ENCODE measurements around the gene FAM117B. TPM values are rescaled to one million over a fixed set of nuclear protein-coding genes. Genes with fewer than 3 reads are reported as not detected.

FAM117B gene
- total RNA-seq, 4 donors from 2014 or later: 6.7 to 15.6 (median 9.4) TPM

GRCh38 chr2:202736826-202737225 lies 102.1 kb downstream of the FAM117B start:
- Histone ChIP-seq H3K4me1 (no peaks in the 10 kb centered on the region), H3K27ac (no peak overlapping the region), H3K4me3 (no peak overlapping the region), H3K9me3 (peaks cover 0 to 17% (median 8%) of the 10 kb centered on the region in 3 donors), H3K27me3 (no peaks in the 10 kb centered on the region), H3K36me3 (peaks cover 0 to 23% (median 0%) of the 10 kb centered on the region in 3 donors)
- TF ChIP-seq POLR2A (IDR thresholded peaks at IDR 0.05) (no peak), CTCF (IDR thresholded peaks at IDR 0.05) (no peak)
- DNase-seq: no peak
- WGBS, 2 donors: 86 to 94% methylated on average over 1 of the region's 1 CpG
- intact Hi-C loops (cut with DNase I): no loop called here

- Histone ChIP-seq H3K27ac (no peak overlapping the region), H3K4me3 (no peak overlapping the region), H3K27me3 (no peaks in the 10 kb centered on the region), H3K9me3 (peaks cover 0 to 19% (median 9%) of the 10 kb centered on the region in 3 donors), H3K4me1 (no peaks in the 10 kb centered on the region), H3K36me3 (peaks cover 0 to 7% (median 0%) of the 10 kb centered on the region in 3 donors)
- no peak for TF ChIP-seq CTCF (IDR thresholded peaks at IDR 0.05)
- TF ChIP-seq POLR2A (IDR thresholded peaks at IDR 0.05): no peak
- intact Hi-C loops (cut with DNase I): no loop called here
- 95 to 100% methylated on average over 1 of the region's 1 CpG for WGBS, 2 donors
- DNase-seq: no peak
These were observed 108.8 kb downstream of the FAM117B start for GRCh38 chr2:202743613-202744012.

- H3K27ac ChIP-seq: no peak overlapping the region
- intact Hi-C loops (cut with DNase I): no loop called here
- no peak for TF ChIP-seq POLR2A (IDR thresholded peaks at IDR 0.05)
- no peak for TF ChIP-seq CTCF (IDR thresholded peaks at IDR 0.05)
- H3K9me3 ChIP-seq: peaks cover 0 to 2% (median 0%) of the 10 kb centered on the region in 3 donors
- H3K27me3 ChIP-seq: no peaks in the 10 kb centered on the region
- 79 to 85% methylated on average over 2 of the region's 2 CpGs for whole genome bisulfite sequencing, 2 donors
- H3K36me3 ChIP-seq: no peaks in the 10 kb centered on the region
- no peak overlapping the region for H3K4me3 ChIP-seq
- DNase-seq: no peak
- no peaks in the 10 kb centered on the region for H3K4me1 ChIP-seq
These were observed 114.7 kb downstream of the FAM117B start for GRCh38 chr2:202749477-202749876.

- Histone ChIP-seq H3K27me3 (no peaks in the 10 kb centered on the region), H3K4me3 (no peak overlapping the region), H3K9me3 (no peaks in the 10 kb centered on the region), H3K4me1 (no peaks in the 10 kb centered on the region), H3K27ac (no peak overlapping the region), H3K36me3 (no peaks in the 10 kb centered on the region)
- intact Hi-C loops (cut with DNase I): no loop called here
- no peak for TF ChIP-seq CTCF (IDR thresholded peaks at IDR 0.05)
- TF ChIP-seq POLR2A (IDR thresholded peaks at IDR 0.05): no peak
- 80 to 83% methylated on average over 3 of the region's 3 CpGs for WGBS, 2 donors
- DNase-seq: no peak
These were observed 116.1 kb downstream of the FAM117B start for GRCh38 chr2:202750763-202751427.

- H3K4me1 ChIP-seq: peaks cover 0 to 11% (median 0%) of the 10 kb centered on the region in 3 donors
- H3K27ac ChIP-seq: no peak overlapping the region
- H3K27me3 ChIP-seq: no peaks in the 10 kb centered on the region
- TF ChIP-seq CTCF (IDR thresholded peaks at IDR 0.05): no peak
- no peak for TF ChIP-seq POLR2A (IDR thresholded peaks at IDR 0.05)
- WGBS, 2 donors: 75% methylated on average over 2 of the region's 2 CpGs
- no peak overlapping the region for H3K4me3 ChIP-seq
- H3K9me3 ChIP-seq: no peaks in the 10 kb centered on the region
- DNase-seq: no peak
- peaks cover 0 to 6% (median 0%) of the 10 kb centered on the region in 3 donors for H3K36me3 ChIP-seq
- intact Hi-C loops (cut with DNase I): no loop called here
These were observed 117.3 kb downstream of the FAM117B start for GRCh38 chr2:202752071-202752470.

Measured in esophagus squamous epithelium (tissue), 5 donors.